A673 (cell line): ENCODE results near the gene HIBCH.

Source experiments
- CTCF ChIP-seq: fragments of 300-800, 200-600 bp; sonication (generic); conservative IDR thresholded peaks from 2 replicates; pipeline ENCODE4 v1.5.1; 2017; ENCODE audit warnings: low read depth, mild to moderate bottlenecking, antibody characterized with exemption, low read length, moderate library complexity, mixed read lengths
- EZH2 ChIP-seq: fragments of 200-600 bp; sonication (generic); IDR thresholded peaks from 2 replicates; pipeline ENCODE4 v1.6.1; 2017; ENCODE audit warnings: borderline replicate concordance, low read depth, mild to moderate bottlenecking, mixed read lengths, antibody characterized with exemption, low read length; ENCODE audit not compliant: poor library complexity, severe bottlenecking

- no peak for TF ChIP-seq CTCF
- TF ChIP-seq EZH2, result no peak
Observed at GRCh38 chr2:190327867-190328572, 8.4 kb upstream of the HIBCH start.
